ENCODE measurements around the gene AOAH. TPM values are rescaled to one million over a fixed set of nuclear protein-coding genes. Genes with fewer than 3 reads are reported as not detected.

AOAH gene
- total RNA-seq, 1 experiment from 2014 or later, result 0.39 TPM

DNA sequence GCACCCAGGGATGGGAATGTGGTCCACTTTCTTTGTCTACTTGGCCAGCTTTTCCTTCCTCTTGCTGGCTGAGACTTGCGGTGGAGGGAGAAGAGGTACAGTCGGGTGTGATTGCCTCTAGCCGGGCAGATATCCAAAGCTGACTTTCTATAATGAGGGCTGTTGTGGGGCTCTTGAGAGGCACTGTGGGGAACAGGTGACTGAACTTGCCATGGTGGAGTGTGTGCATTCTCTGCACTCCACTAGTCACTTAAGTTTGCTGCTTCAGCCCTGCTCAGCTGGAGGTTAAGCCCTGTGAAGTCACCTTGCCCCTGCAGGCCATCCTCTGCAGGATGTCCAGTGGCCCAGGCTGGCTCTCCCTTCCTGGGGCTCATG lies 116.6 kb downstream of the AOAH start:
- H2BK5ac ChIP-seq (ENCODE audit: insufficient read length, low read length), result no peak overlapping the region
- no peak overlapping the region for H3K23ac ChIP-seq (ENCODE audit: insufficient read length, low read depth, low read length)
- no peaks in the 10 kb centered on the region for H3K9me3 ChIP-seq (ENCODE audit: control insufficient read depth, low read depth, low read length)
- H3K18ac ChIP-seq (ENCODE audit: insufficient read length, low read depth, low read length), result no peak overlapping the region
- Mint-ChIP-seq H3K4me1 (peaks cover 18 to 22% of the 10 kb centered on the region in 2 experiments), H3K4me3 (no peak overlapping the region), H3K27me3 (ENCODE audit: low read depth) (peaks cover 6% of the 10 kb centered on the region; the same call in 1 of the 2 replicates), H3K9me3 (no peaks in the 10 kb centered on the region), H3K36me3 (ENCODE audit: insufficient read depth in 1 of 3, low read depth in 3 of 3) (no peaks in the 10 kb centered on the region), H3K27ac (no peak overlapping the region)
- H4K8ac ChIP-seq (replicated peaks; ENCODE audit: insufficient read length, low read depth, low read length), result no peak overlapping the region
- H2AFZ ChIP-seq (ENCODE audit: low read length), result no peak overlapping the region
- H3K14ac ChIP-seq (ENCODE audit: insufficient read depth, low read length), result no peak overlapping the region
- no peaks in the 10 kb centered on the region for H3K79me2 ChIP-seq (ENCODE audit: insufficient read depth, low read length)
- H4K20me1 ChIP-seq (ENCODE audit: control insufficient read depth, insufficient read depth, insufficient read length), result no peaks in the 10 kb centered on the region
- TF ChIP-seq, protein P1, sequence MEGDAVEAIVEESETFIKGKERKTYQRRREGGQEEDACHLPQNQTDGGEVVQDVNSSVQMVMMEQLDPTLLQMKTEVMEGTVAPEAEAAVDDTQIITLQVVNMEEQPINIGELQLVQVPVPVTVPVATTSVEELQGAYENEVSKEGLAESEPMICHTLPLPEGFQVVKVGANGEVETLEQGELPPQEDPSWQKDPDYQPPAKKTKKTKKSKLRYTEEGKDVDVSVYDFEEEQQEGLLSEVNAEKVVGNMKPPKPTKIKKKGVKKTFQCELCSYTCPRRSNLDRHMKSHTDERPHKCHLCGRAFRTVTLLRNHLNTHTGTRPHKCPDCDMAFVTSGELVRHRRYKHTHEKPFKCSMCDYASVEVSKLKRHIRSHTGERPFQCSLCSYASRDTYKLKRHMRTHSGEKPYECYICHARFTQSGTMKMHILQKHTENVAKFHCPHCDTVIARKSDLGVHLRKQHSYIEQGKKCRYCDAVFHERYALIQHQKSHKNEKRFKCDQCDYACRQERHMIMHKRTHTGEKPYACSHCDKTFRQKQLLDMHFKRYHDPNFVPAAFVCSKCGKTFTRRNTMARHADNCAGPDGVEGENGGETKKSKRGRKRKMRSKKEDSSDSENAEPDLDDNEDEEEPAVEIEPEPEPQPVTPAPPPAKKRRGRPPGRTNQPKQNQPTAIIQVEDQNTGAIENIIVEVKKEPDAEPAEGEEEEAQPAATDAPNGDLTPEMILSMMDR (conservative IDR thresholded peaks at IDR 0.05), result no peak
- H3K4ac ChIP-seq (ENCODE audit: low read depth, low read length), result no peak overlapping the region
- H2BK20ac ChIP-seq (ENCODE audit: low read depth, low read length, poor library complexity, severe bottlenecking), result no peak overlapping the region
- H2AK5ac ChIP-seq (ENCODE audit: insufficient read length, low read length), result no peak overlapping the region
- WGBS (ENCODE audit: extremely low coverage, insufficient read length, low lambda C conversion rate), result no CpG with 5 or more reads among the region's 3 CpGs
- H4K91ac ChIP-seq (ENCODE audit: insufficient read length, low read depth, low read length), result no peak overlapping the region
- H4K5ac ChIP-seq (ENCODE audit: insufficient read length, low read depth, low read length), result no peak overlapping the region
- H3T11ph ChIP-seq (ENCODE audit: low read length), result no peak overlapping the region
- DNase-seq, result no peak
- H2BK12ac ChIP-seq (ENCODE audit: insufficient read length, low read depth, low read length), result no peak overlapping the region
- no peak overlapping the region for H3K9ac ChIP-seq (ENCODE audit: extremely low read depth, insufficient read length, low read length)
- H3K56ac ChIP-seq (ENCODE audit: insufficient read length, low read depth, low read length), result no peak overlapping the region
- H3K23me2 ChIP-seq (ENCODE audit: insufficient read length, low read depth, low read length, poor library complexity, severe bottlenecking), result no peaks in the 10 kb centered on the region
- no peak overlapping the region for H3K4me2 ChIP-seq (ENCODE audit: insufficient read depth, insufficient read length, low read length)
- H2BK15ac ChIP-seq (ENCODE audit: low read depth, low read length), result no peak overlapping the region
- H3K4me1 ChIP-seq (ENCODE audit: insufficient read depth, low read length), result peaks cover 3% of the 10 kb centered on the region; the same call in 1 of the 2 replicates
- H3K79me1 ChIP-seq (ENCODE audit: insufficient read depth, low read depth, low read length, poor library complexity, severe bottlenecking), result no peaks in the 10 kb centered on the region
- no peak overlapping the region for H2BK120ac ChIP-seq (ENCODE audit: low read depth, low read length, poor library complexity, severe bottlenecking)
- H3K27ac ChIP-seq (ENCODE audit: insufficient read length, low read depth, low read length), result no peak overlapping the region
- no peaks in the 10 kb centered on the region for H3K27me3 ChIP-seq (ENCODE audit: insufficient read depth, low read length)

Measured in H9 (cell line).